GM23338 (cell line): ENCODE results near the gene SHB. TPM values are rescaled to one million over a fixed set of nuclear protein-coding genes. Genes with fewer than 3 reads are reported as not detected.

Source experiments
- ATAC-seq: fragments of 200-7000 bp; cut with Tn5 transposase; 3 replicates; pipeline ENCODE4 v1.9.1; 2020
- DNase-seq: peaks from one replicate; pipeline ENCODE4 v3.0.0-alpha.2; 2015; ENCODE audit warnings: low spot score
- H2AFZ ChIP-seq: fragments of 200-600 bp; sonication (generic); 2 replicates; pipeline ENCODE4 v1.8.0; 2016; ENCODE audit warnings: antibody characterized with exemption, mild to moderate bottlenecking, moderate library complexity
- H3F3A ChIP-seq: fragments of 200-600 bp; sonication (generic); replicated peaks from 2 replicates; pipeline ENCODE4 v1.8.0; 2017; ENCODE audit warnings: antibody characterized with exemption, mixed run types, low read depth
- H3K27ac ChIP-seq: fragments of 200-600 bp; sonication (generic); 2 replicates; pipeline ENCODE4 v1.6.1; 2016; ENCODE audit warnings: low read depth
- H3K27me3 ChIP-seq: fragments of 200-600 bp; sonication (generic); 2 replicates; pipeline ENCODE4 v1.8.0; 2016; ENCODE audit warnings: mild to moderate bottlenecking, mixed run types, moderate library complexity; ENCODE audit not compliant: insufficient read depth
- H3K36me3 ChIP-seq: fragments of 200-600 bp; sonication (generic); 2 replicates; pipeline ENCODE4 v1.8.0; 2016; ENCODE audit warnings: mild to moderate bottlenecking; ENCODE audit not compliant: insufficient read depth
- H3K4me1 ChIP-seq: fragments of 200-600 bp; sonication (generic); 2 replicates; pipeline ENCODE4 v1.8.0; 2016; ENCODE audit warnings: mild to moderate bottlenecking, moderate library complexity; ENCODE audit not compliant: insufficient read depth
- H3K4me2 ChIP-seq: fragments of 200-600 bp; sonication (generic); 2 replicates; pipeline ENCODE4 v1.7.1; 2017; ENCODE audit warnings: mixed run types
- H3K4me3 ChIP-seq: fragments of 200-600 bp; sonication (generic); 2 replicates; pipeline ENCODE4 v1.6.1; 2016; ENCODE audit warnings: mixed run types
- H3K79me2 ChIP-seq: fragments of 200-600 bp; sonication (generic); replicated peaks from 2 replicates; pipeline ENCODE4 v1.8.0; 2017; ENCODE audit warnings: mild to moderate bottlenecking; ENCODE audit not compliant: insufficient read depth
- H3K9me2 ChIP-seq: fragments of 200-600 bp; sonication (generic); 2 replicates; pipeline ENCODE4 v1.8.0; 2017; ENCODE audit not compliant: insufficient read depth
- H4K20me1 ChIP-seq: fragments of 200-600 bp; sonication (generic); replicated peaks from 2 replicates; pipeline ENCODE4 v1.8.0; 2017; ENCODE audit warnings: mild to moderate bottlenecking; ENCODE audit not compliant: insufficient read depth
- H3K27ac Mint-ChIP-seq: 2 replicates; pipeline ENCODE4 v1.8.0; 2020; ENCODE audit warnings: inconsistent platforms, mild to moderate bottlenecking, moderate library complexity, mixed read lengths
- H3K27me3 Mint-ChIP-seq: 3 replicates; pipeline ENCODE4 v1.8.0; 2022; ENCODE audit warnings: low read depth, mild to moderate bottlenecking, moderate library complexity, mixed read lengths, inconsistent platforms; ENCODE audit not compliant: insufficient read depth, poor library complexity
- H3K36me3 Mint-ChIP-seq: 3 replicates; pipeline ENCODE4 v1.8.0; 2021; ENCODE audit warnings: low read depth, mild to moderate bottlenecking, inconsistent platforms, moderate library complexity, mixed read lengths
- H3K4me1 Mint-ChIP-seq: 3 replicates; pipeline ENCODE4 v1.8.0; 2020; ENCODE audit warnings: mild to moderate bottlenecking, inconsistent platforms, mixed read lengths
- H3K4me3 Mint-ChIP-seq: 3 replicates; pipeline ENCODE4 v1.8.0; 2021; ENCODE audit warnings: moderate library complexity, mild to moderate bottlenecking, inconsistent platforms, mixed read lengths
- H3K9me3 Mint-ChIP-seq: 3 replicates; pipeline ENCODE4 v1.8.0; 2020; ENCODE audit warnings: moderate library complexity, mild to moderate bottlenecking, inconsistent platforms, mixed read lengths
- CTCF ChIP-seq, 2 experiments: fragments of 200-600 bp in 1 of 2; sonication (generic) in 1 of 2; conservative IDR thresholded peaks; 2 replicates each; pipeline versions ENCODE4 v1.5.1 to v1.6.1; 2016 to 2017; ENCODE audit warnings: antibody characterized with exemption in 2 of 2, low read depth in 2 of 2, mild to moderate bottlenecking in 2 of 2, moderate library complexity in 1 of 2
- EZH2 ChIP-seq: fragments of 200-600 bp; sonication (generic); IDR thresholded peaks from one replicate; pipeline ENCODE4 v1.8.0; 2017; ENCODE audit warnings: antibody characterized with exemption, mild to moderate bottlenecking, low read depth; ENCODE audit not compliant: unreplicated experiment
- EZH2phosphoT487 ChIP-seq: fragments of 200-600 bp; sonication (generic); IDR thresholded peaks from one replicate; pipeline ENCODE4 v1.8.1; 2018; ENCODE audit warnings: antibody characterized with exemption; ENCODE audit not compliant: unreplicated experiment
- NANOG ChIP-seq: IDR thresholded peaks from 2 replicates; pipeline ENCODE4 v1.6.1; 2016; ENCODE audit warnings: antibody characterized with exemption, borderline replicate concordance
- REST ChIP-seq: IDR thresholded peaks from one replicate; pipeline ENCODE4 v1.6.1; 2018; ENCODE audit warnings: antibody characterized with exemption; ENCODE audit not compliant: unreplicated experiment
- ZNF331 ChIP-seq: fragments of 250-450 bp; sonication (Bioruptor Pico); IDR thresholded peaks from 2 replicates; pipeline ENCODE4 v1.5.0; 2020; ENCODE audit warnings: low read depth, mild to moderate bottlenecking, moderate library complexity
- polyA plus RNA-seq: library from polyadenylated mRNA; unstranded; fragments of >200 nt; fragmentation: Nextera tagmentation; extraction: Ambion mirVana; gene quantifications from 2 replicates; pipeline ENCODE4 v1.2.1, GENCODE V29; 2016
- total RNA-seq: library from RNA; depleted of rRNA; stranded (reverse); fragments of >200 nt; shearing (Covaris generic); gene quantifications from 2 replicates; pipeline ENCODE4 v1.2.3, GENCODE V29; 2014
- TF ChIP-seq, protein P1 (sequence below): IDR thresholded peaks from 2 replicates; pipeline ENCODE4 v1.6.1; 2016; ENCODE audit warnings: antibody characterized with exemption
- TF ChIP-seq, protein P2 (sequence below): fragments of 250-450 bp; sonication (Bioruptor Pico); IDR thresholded peaks from 2 replicates; pipeline ENCODE4 v1.5.0; 2020; ENCODE audit warnings: mild to moderate bottlenecking, moderate library complexity

The SHB gene
- total and polyA plus RNA-seq, 2 experiments from 2014 or later, result 1.5 to 14.0 TPM

DNA sequence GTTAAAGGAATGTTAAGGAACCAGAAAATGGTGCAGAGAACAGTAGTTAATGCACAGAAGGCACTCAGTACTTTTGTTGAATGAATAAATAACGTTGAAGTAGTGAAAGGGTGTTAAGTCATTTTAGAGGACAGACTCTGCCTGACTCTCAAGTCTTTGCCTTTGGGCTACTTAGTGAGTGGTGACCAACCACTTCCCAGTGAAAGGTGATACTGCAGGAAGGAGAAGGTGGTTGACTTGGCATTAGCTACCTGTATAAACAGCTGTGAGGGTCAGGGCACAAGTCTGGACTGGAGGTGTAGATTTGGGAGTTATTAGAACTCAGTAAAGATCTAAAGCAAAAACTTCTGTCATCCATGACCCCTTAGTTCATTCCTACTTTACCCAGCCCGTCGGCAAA lies 4.9 kb upstream of the SHB start:
- H3F3A ChIP-seq, result no peaks in the 10 kb centered on the region
- H3K4me3 Mint-ChIP-seq, result no peak overlapping the region
- H3K4me3 ChIP-seq, result no peak overlapping the region
- H4K20me1 ChIP-seq, result no peaks in the 10 kb centered on the region
- H3K36me3 Mint-ChIP-seq, result no peaks in the 10 kb centered on the region
- H3K27ac Mint-ChIP-seq, result no peak overlapping the region
- peaks cover 5% of the 10 kb centered on the region; the same call in 1 of the 2 replicates for H3K27me3 ChIP-seq
- ATAC-seq, result no peak
- TF ChIP-seq NANOG, result no peak
- H3K79me2 ChIP-seq, result no peaks in the 10 kb centered on the region
- DNase-seq, result no peak
- H3K9me3 Mint-ChIP-seq, result no peaks in the 10 kb centered on the region
- peaks cover 4% of the 10 kb centered on the region for H3K4me1 Mint-ChIP-seq
- peaks cover 7% of the 10 kb centered on the region for H3K27me3 Mint-ChIP-seq
- no peaks in the 10 kb centered on the region; the same call in 1 of the 2 replicates for H3K4me1 ChIP-seq
- H2AFZ ChIP-seq, result no peak overlapping the region
- no peaks in the 10 kb centered on the region for H3K9me2 ChIP-seq
- H3K36me3 ChIP-seq, result no peaks in the 10 kb centered on the region
- no peak overlapping the region for H3K4me2 ChIP-seq
- H3K27ac ChIP-seq, result no peak overlapping the region

GRCh38 chr9:38071470-38072134 lies 2.6 kb upstream of the SHB start:
- Mint-ChIP-seq H3K27me3 (peaks cover 14% of the 10 kb centered on the region), H3K36me3 (no peaks in the 10 kb centered on the region), H3K4me1 (peaks cover 7% of the 10 kb centered on the region; the same call in 2 of the 3 replicates), H3K4me3 (no peak overlapping the region), H3K9me3 (no peaks in the 10 kb centered on the region; the same call in 2 of the 3 replicates), H3K27ac (no peak overlapping the region)
- Histone ChIP-seq H3K79me2 (0 out of 2 replicates have a peak, but pooled peaks cover 4% of the 10 kb centered on the region), H3K4me2 (no peak overlapping the region), H3K27ac (no peak overlapping the region), H3K27me3 (peaks cover 24% of the 10 kb centered on the region), H3F3A (no peaks in the 10 kb centered on the region), H3K4me1 (peaks cover 4% of the 10 kb centered on the region), H3K4me3 (no peak overlapping the region), H4K20me1 (peaks cover 9% of the 10 kb centered on the region), H3K9me2 (no peaks in the 10 kb centered on the region), H3K36me3 (no peaks in the 10 kb centered on the region), H2AFZ (no peak overlapping the region)
- DNase-seq (no peak), ATAC-seq (no peak)
- no peak for TF ChIP-seq CTCF (conservative IDR thresholded peaks at IDR 0.05; ENCODE audit: low read depth in 2 of 2)
- no peak for TF ChIP-seq EZH2phosphoT487
- no peak for TF ChIP-seq REST
- TF ChIP-seq, protein P1, sequence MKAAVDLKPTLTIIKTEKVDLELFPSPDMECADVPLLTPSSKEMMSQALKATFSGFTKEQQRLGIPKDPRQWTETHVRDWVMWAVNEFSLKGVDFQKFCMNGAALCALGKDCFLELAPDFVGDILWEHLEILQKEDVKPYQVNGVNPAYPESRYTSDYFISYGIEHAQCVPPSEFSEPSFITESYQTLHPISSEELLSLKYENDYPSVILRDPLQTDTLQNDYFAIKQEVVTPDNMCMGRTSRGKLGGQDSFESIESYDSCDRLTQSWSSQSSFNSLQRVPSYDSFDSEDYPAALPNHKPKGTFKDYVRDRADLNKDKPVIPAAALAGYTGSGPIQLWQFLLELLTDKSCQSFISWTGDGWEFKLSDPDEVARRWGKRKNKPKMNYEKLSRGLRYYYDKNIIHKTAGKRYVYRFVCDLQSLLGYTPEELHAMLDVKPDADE, result no peak
- TF ChIP-seq, protein P2, sequence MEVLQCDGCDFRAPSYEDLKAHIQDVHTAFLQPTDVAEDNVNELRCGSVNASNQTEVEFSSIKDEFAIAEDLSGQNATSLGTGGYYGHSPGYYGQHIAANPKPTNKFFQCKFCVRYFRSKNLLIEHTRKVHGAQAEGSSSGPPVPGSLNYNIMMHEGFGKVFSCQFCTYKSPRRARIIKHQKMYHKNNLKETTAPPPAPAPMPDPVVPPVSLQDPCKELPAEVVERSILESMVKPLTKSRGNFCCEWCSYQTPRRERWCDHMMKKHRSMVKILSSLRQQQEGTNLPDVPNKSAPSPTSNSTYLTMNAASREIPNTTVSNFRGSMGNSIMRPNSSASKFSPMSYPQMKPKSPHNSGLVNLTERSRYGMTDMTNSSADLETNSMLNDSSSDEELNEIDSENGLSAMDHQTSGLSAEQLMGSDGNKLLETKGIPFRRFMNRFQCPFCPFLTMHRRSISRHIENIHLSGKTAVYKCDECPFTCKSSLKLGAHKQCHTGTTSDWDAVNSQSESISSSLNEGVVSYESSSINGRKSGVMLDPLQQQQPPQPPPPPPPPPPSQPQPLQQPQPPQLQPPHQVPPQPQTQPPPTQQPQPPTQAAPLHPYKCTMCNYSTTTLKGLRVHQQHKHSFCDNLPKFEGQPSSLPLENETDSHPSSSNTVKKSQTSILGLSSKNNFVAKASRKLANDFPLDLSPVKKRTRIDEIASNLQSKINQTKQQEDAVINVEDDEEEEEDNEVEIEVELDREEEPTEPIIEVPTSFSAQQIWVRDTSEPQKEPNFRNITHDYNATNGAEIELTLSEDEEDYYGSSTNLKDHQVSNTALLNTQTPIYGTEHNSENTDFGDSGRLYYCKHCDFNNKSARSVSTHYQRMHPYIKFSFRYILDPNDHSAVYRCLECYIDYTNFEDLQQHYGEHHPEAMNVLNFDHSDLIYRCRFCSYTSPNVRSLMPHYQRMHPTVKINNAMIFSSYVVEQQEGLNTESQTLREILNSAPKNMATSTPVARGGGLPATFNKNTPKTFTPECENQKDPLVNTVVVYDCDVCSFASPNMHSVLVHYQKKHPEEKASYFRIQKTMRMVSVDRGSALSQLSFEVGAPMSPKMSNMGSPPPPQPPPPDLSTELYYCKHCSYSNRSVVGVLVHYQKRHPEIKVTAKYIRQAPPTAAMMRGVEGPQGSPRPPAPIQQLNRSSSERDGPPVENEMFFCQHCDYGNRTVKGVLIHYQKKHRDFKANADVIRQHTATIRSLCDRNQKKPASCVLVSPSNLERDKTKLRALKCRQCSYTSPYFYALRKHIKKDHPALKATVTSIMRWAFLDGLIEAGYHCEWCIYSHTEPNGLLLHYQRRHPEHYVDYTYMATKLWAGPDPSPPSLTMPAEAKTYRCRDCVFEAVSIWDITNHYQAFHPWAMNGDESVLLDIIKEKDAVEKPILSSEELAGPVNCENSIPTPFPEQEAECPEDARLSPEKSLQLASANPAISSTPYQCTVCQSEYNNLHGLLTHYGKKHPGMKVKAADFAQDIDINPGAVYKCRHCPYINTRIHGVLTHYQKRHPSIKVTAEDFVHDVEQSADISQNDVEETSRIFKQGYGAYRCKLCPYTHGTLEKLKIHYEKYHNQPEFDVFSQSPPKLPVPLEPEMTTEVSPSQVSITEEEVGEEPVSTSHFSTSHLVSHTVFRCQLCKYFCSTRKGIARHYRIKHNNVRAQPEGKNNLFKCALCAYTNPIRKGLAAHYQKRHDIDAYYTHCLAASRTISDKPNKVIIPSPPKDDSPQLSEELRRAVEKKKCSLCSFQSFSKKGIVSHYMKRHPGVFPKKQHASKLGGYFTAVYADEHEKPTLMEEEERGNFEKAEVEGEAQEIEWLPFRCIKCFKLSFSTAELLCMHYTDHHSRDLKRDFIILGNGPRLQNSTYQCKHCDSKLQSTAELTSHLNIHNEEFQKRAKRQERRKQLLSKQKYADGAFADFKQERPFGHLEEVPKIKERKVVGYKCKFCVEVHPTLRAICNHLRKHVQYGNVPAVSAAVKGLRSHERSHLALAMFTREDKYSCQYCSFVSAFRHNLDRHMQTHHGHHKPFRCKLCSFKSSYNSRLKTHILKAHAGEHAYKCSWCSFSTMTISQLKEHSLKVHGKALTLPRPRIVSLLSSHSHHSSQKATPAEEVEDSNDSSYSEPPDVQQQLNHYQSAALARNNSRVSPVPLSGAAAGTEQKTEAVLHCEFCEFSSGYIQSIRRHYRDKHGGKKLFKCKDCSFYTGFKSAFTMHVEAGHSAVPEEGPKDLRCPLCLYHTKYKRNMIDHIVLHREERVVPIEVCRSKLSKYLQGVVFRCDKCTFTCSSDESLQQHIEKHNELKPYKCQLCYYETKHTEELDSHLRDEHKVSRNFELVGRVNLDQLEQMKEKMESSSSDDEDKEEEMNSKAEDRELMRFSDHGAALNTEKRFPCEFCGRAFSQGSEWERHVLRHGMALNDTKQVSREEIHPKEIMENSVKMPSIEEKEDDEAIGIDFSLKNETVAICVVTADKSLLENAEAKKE (CRISPR knock-in tag), result no peak
- no peak for TF ChIP-seq ZNF331
- TF ChIP-seq EZH2, result no peak
